H1 (cell line): Measurements from ENCODE around the gene CTTNBP2. TPM values are rescaled to one million over a fixed set of nuclear protein-coding genes. Genes with fewer than 3 reads are reported as not detected.

Experiments
- CTCF ChIA-PET: fragments of 300-600 bp; sonication (Branson Sonifier 250); formaldehyde crosslinking; loops from one replicate; lab custom pipeline; 2021; ENCODE audit not compliant: partially characterized antibody; lab: Charles Lee
- POLR2A ChIA-PET: fragments of 300-600 bp; sonication (Branson Sonifier 250); formaldehyde crosslinking; loops from one replicate; lab custom pipeline; 2021; ENCODE audit warnings: inconsistent platforms; ENCODE audit not compliant: partially characterized antibody; lab: Charles Lee
- DNase-seq, 2 experiments: peaks; one replicate each; pipeline versions ENCODE4 v3.0.0 to v3.0.0-alpha.2; 2010 to 2022; ENCODE audit warnings: low spot score in 2 of 2, low read depth in 1 of 2, mixed read lengths in 1 of 2
- FAIRE-seq: peaks from 2 replicates; lab custom pipeline; 2011; peaks lifted over from hg19 to GRCh38; lab: Jason Lieb, UNC
- H2AFZ ChIP-seq: 2 replicates; pipeline ENCODE4 v1.8.1; 2012; ENCODE audit warnings: low read length, inconsistent platforms
- H2AK5ac ChIP-seq: 2 replicates; pipeline ENCODE4 v1.6.1; 2013; ENCODE audit warnings: low read depth, low read length
- H2BK120ac ChIP-seq: replicated peaks from 2 replicates; pipeline ENCODE3; 2013; ENCODE audit warnings: low read depth, low read length, inconsistent platforms
- H2BK12ac ChIP-seq: 2 replicates; pipeline ENCODE4 v1.6.1; 2013; ENCODE audit warnings: low read depth, low read length
- H2BK15ac ChIP-seq: 2 replicates; pipeline ENCODE4 v1.6.1; 2013; ENCODE audit warnings: low read length
- H2BK20ac ChIP-seq: 2 replicates; pipeline ENCODE4 v1.6.1; 2013; ENCODE audit warnings: low read length
- H2BK5ac ChIP-seq: 2 replicates; pipeline ENCODE4 v1.6.1; 2013; ENCODE audit warnings: low read depth, low read length
- H3K14ac ChIP-seq: 2 replicates; pipeline ENCODE4 v1.6.1; 2013; ENCODE audit warnings: inconsistent platforms; ENCODE audit not compliant: insufficient read length
- H3K18ac ChIP-seq: 2 replicates; pipeline ENCODE4 v1.6.1; 2013; ENCODE audit warnings: low read length; ENCODE audit errors: extremely low read depth
- H3K23ac ChIP-seq: 2 replicates; pipeline ENCODE4 v1.6.1; 2013; ENCODE audit warnings: inconsistent platforms; ENCODE audit not compliant: insufficient read length
- H3K23me2 ChIP-seq: 2 replicates; pipeline ENCODE4 v1.6.1; 2013; ENCODE audit warnings: low read depth, low read length
- H3K27ac ChIP-seq: 2 replicates; pipeline ENCODE4 v1.6.1; 2011; ENCODE audit warnings: low read depth, low read length, inconsistent platforms
- H3K27me3 ChIP-seq, 4 experiments: replicated peaks in 1 of 4; 1 replicate in 1 of 4; 2 replicates in 3 of 4; pipeline versions ENCODE4 v1.6.1 to v1.8.1; 2011 to 2013; ENCODE audit warnings: low read length in 3 of 4, mild to moderate bottlenecking in 3 of 4, inconsistent platforms in 2 of 4, mixed read lengths in 2 of 4, moderate library complexity in 1 of 4; ENCODE audit not compliant: control insufficient read depth in 3 of 4, insufficient read depth in 3 of 4; ENCODE audit errors: extremely low read depth in 1 of 4
- H3K36me3 ChIP-seq, 4 experiments: 2 replicates each; pipeline versions ENCODE4 v1.6.1 to v1.8.1; 2011 to 2013; ENCODE audit warnings: mild to moderate bottlenecking in 4 of 4, low read length in 3 of 4, moderate library complexity in 2 of 4, control low read depth in 1 of 4, inconsistent platforms in 1 of 4; ENCODE audit not compliant: insufficient read depth in 4 of 4, control insufficient read depth in 2 of 4
- H3K4ac ChIP-seq: replicated peaks from 2 replicates; pipeline ENCODE3; 2013; ENCODE audit warnings: low read length, low read depth, mixed read lengths, inconsistent platforms; ENCODE audit not compliant: insufficient read length
- H3K4me1 ChIP-seq, 4 experiments: replicated peaks in 1 of 4; 1 replicate in 1 of 4; 2 replicates in 3 of 4; pipeline versions ENCODE4 v1.6.1 to v1.8.1; 2011 to 2013; ENCODE audit warnings: low read length in 3 of 4, inconsistent platforms in 2 of 4, mixed read lengths in 1 of 4; ENCODE audit not compliant: insufficient read depth in 4 of 4, control insufficient read depth in 3 of 4
- H3K4me2 ChIP-seq, 2 experiments: 2 replicates each; pipeline versions ENCODE4 v1.6.1 to v1.8.1; 2011 to 2013; ENCODE audit warnings: low read depth in 2 of 2, low read length in 2 of 2, control low read depth in 1 of 2, inconsistent platforms in 1 of 2, mild to moderate bottlenecking in 1 of 2; ENCODE audit not compliant: insufficient read depth in 1 of 2
- H3K4me3 ChIP-seq, 4 experiments: fragments of 200-600, 300-600 bp in 1 of 4; sonication (generic), shearing (Covaris generic), sonication (Bioruptor Twin) in 1 of 4; 2 replicates each; pipeline versions ENCODE4 v1.5.1 to v1.8.1; 2011 to 2016; ENCODE audit warnings: low read length in 4 of 4, low read depth in 3 of 4, control low read depth in 2 of 4, inconsistent platforms in 2 of 4, mild to moderate bottlenecking in 2 of 4, mixed read lengths in 1 of 4, moderate library complexity in 1 of 4; ENCODE audit not compliant: insufficient read depth in 2 of 4; ENCODE audit errors: extremely low read depth in 1 of 4
- H3K56ac ChIP-seq: replicated peaks from 2 replicates; pipeline ENCODE3; 2013; ENCODE audit warnings: low read depth, mild to moderate bottlenecking, mixed read lengths, low read length, inconsistent platforms; ENCODE audit not compliant: insufficient read length
- H3K79me1 ChIP-seq: 2 replicates; pipeline ENCODE4 v1.6.1; 2013; ENCODE audit warnings: low read depth, low read length, control low read depth
- H3K79me2 ChIP-seq, 2 experiments: 2 replicates each; pipeline versions ENCODE4 v1.6.1 to v1.8.1; 2012 to 2013; ENCODE audit warnings: low read length in 2 of 2, mild to moderate bottlenecking in 2 of 2, inconsistent platforms in 1 of 2; ENCODE audit not compliant: insufficient read depth in 2 of 2, control insufficient read depth in 1 of 2
- H3K9ac ChIP-seq, 4 experiments: replicated peaks in 1 of 4; 1 replicate in 1 of 4; 2 replicates in 3 of 4; pipeline versions ENCODE4 v1.6.1 to v1.8.1; 2011 to 2013; ENCODE audit warnings: low read depth in 3 of 4, low read length in 3 of 4, control low read depth in 2 of 4, mild to moderate bottlenecking in 2 of 4, moderate library complexity in 2 of 4, inconsistent platforms in 1 of 4; ENCODE audit errors: extremely low read depth in 1 of 4
- H3K9me3 ChIP-seq, 2 experiments: 2 replicates each; pipeline versions ENCODE4 v1.6.1 to v1.8.1; 2012 to 2013; ENCODE audit warnings: mild to moderate bottlenecking in 2 of 2, moderate library complexity in 2 of 2, control low read depth in 1 of 2, inconsistent platforms in 1 of 2, low read depth in 1 of 2, low read length in 1 of 2, mixed read lengths in 1 of 2; ENCODE audit not compliant: insufficient read depth in 2 of 2
- H4K20me1 ChIP-seq, 2 experiments: replicated peaks in 1 of 2; 2 replicates each; pipeline versions ENCODE3 to v1.8.1; 2011 to 2013; ENCODE audit warnings: inconsistent platforms in 2 of 2, low read length in 2 of 2, mild to moderate bottlenecking in 1 of 2; ENCODE audit not compliant: insufficient read depth in 2 of 2, control insufficient read depth in 1 of 2
- H4K5ac ChIP-seq: 2 replicates; pipeline ENCODE4 v1.6.1; 2013; ENCODE audit warnings: low read length, low read depth, mixed read lengths, inconsistent platforms; ENCODE audit not compliant: insufficient read length
- H4K8ac ChIP-seq: 2 replicates; pipeline ENCODE4 v1.8.0; 2013; ENCODE audit warnings: mild to moderate bottlenecking, moderate library complexity, low read length, inconsistent platforms; ENCODE audit not compliant: insufficient read depth; ENCODE audit errors: extremely low read depth
- H4K91ac ChIP-seq: replicated peaks from 2 replicates; pipeline ENCODE3; 2013; ENCODE audit warnings: low read length, mixed read lengths, inconsistent platforms; ENCODE audit not compliant: insufficient read length
- BACH1 ChIP-seq: IDR thresholded peaks from 2 replicates; pipeline ENCODE4 v1.6.1; 2012; ENCODE audit warnings: low read length, improper control_type of control experiment
- CHD1 ChIP-seq: IDR thresholded peaks from 2 replicates; pipeline ENCODE4 v1.6.1; 2012; ENCODE audit warnings: low read depth, low read length, improper control_type of control experiment
- CREB1 ChIP-seq: IDR thresholded peaks from 2 replicates; pipeline ENCODE4 v1.6.1; 2012; ENCODE audit warnings: inconsistent platforms
- EGR1 ChIP-seq: IDR thresholded peaks from 2 replicates; pipeline ENCODE4 v1.6.1; 2011; ENCODE audit warnings: low read depth, low read length, borderline replicate concordance
- NRF1 ChIP-seq: IDR thresholded peaks from 2 replicates; pipeline ENCODE4 v1.6.1; 2011; ENCODE audit warnings: mild to moderate bottlenecking, low read depth, low read length, improper control_type of control experiment
- RXRA ChIP-seq: IDR thresholded peaks from 2 replicates; pipeline ENCODE4 v1.6.1; 2011; ENCODE audit warnings: low read depth, mild to moderate bottlenecking, low read length, moderate library complexity; ENCODE audit not compliant: insufficient read depth
- TAF7 ChIP-seq: optimal IDR thresholded peaks from 2 replicates; pipeline ENCODE3; 2011; ENCODE audit warnings: low read depth, mild to moderate bottlenecking, inconsistent platforms, low read length, moderate library complexity, borderline replicate concordance
- TCF12 ChIP-seq: IDR thresholded peaks from 2 replicates; pipeline ENCODE4 v1.6.1; 2011; ENCODE audit warnings: low read depth, mild to moderate bottlenecking, low read length
- YY1 ChIP-seq: IDR thresholded peaks from 2 replicates; pipeline ENCODE4 v1.6.1; 2011; ENCODE audit warnings: low read depth, mild to moderate bottlenecking, low read length
- ZNF274 ChIP-seq: IDR thresholded peaks from 2 replicates; pipeline ENCODE4 v1.7.0; 2012; ENCODE audit warnings: low read length, borderline replicate concordance; ENCODE audit errors: extremely low read depth
- WGBS, 2 experiments: shearing (Covaris generic) in 1 of 2; methylation state at CpG; one replicate each; pipeline versions ENCODE4 v1.1.6 to v1.1.7; 2013 to 2015; ENCODE audit warnings: low lambda C conversion rate in 2 of 2, mixed read lengths in 2 of 2, inconsistent platforms in 1 of 2, low coverage in 1 of 2, missing lambda C conversion rate in 1 of 2; ENCODE audit not compliant: insufficient replicate concordance in 2 of 2, insufficient coverage in 1 of 2, insufficient read length in 1 of 2; ENCODE audit errors: extremely low coverage in 1 of 2, missing lambda C conversion rate in 1 of 2; 5-methylcytosine and 5-hydroxymethylcytosine counted together
- polyA plus RNA-seq, 7 experiments: library from polyadenylated mRNA; depleted of rRNA in 3 of 7; stranded (reverse) in 5 of 7; unstranded in 2 of 7; fragments of >200 nt in 5 of 7; fragments of 200-250 nt in 2 of 7; gene quantifications; 1 replicate in 5 of 7; 2 replicates in 1 of 7; 4 replicates in 1 of 7; pipeline versions ENCODE4 v1.2.1 to v1.2.3, GENCODE V29; 2011 to 2013; ENCODE audit warnings: missing spikeins in 2 of 7, mixed read lengths in 2 of 7
- total RNA-seq: library from RNA; stranded (reverse); fragmentation: NEBNext Ultra II Directional; extraction: Animal tissue kit (Norgen Biotek cat#: 25700); gene quantifications from 2 replicates; pipeline ENCODE4 v1.2.1, GENCODE V29; 2021
- TF ChIP-seq, protein P1 (sequence below), 3 experiments: IDR thresholded peaks; 1 replicate in 2 of 3; 2 replicates in 1 of 3; pipeline versions ENCODE4 v1.5.1 to v1.6.1; 2011; ENCODE audit warnings: low read length in 3 of 3, mild to moderate bottlenecking in 3 of 3, inconsistent platforms in 2 of 3, low read depth in 1 of 3, moderate library complexity in 1 of 3; ENCODE audit not compliant: insufficient read depth in 1 of 3; ENCODE audit errors: control extremely low read depth in 1 of 3

The CTTNBP2 gene
- total and polyA plus RNA-seq, 2 of the 8 experiments (the other 6 are each of a cell fraction or from before 2014, with no cell fraction given) = 15.3 to 35.1 TPM

DNA sequence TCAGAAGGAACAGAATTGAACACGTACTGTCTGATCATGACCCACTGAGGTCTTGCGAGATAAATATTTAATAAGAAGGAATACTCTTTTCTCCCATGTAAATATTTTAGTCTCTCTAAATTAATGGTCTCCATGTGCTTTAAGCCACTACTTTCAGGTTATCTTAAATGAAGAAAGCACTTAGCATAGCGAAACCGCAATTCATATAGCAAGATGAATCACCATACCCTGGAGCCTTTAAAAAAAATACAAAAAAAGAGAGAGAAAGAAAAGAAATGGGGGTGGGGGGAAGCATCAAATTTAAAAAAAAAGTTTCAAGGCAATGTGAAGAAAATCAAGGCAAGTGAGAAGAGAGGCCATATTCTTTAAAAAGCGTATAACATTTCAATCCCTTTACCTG, 82.5 kb downstream of the CTTNBP2 start:
- no peaks in the 10 kb centered on the region for H3K27me3 ChIP-seq
- DNase-seq = no peak
- no peak for TF ChIP-seq TAF7
- TF ChIP-seq YY1 = no peak
- TF ChIP-seq ZNF274 = no peak
- TF ChIP-seq NRF1 = no peak
- TF ChIP-seq CREB1 = no peak
- no peak for TF ChIP-seq TCF12
- no peak for TF ChIP-seq CHD1
- no peak for TF ChIP-seq RXRA
- TF ChIP-seq EGR1 = no peak
- TF ChIP-seq, protein P1, sequence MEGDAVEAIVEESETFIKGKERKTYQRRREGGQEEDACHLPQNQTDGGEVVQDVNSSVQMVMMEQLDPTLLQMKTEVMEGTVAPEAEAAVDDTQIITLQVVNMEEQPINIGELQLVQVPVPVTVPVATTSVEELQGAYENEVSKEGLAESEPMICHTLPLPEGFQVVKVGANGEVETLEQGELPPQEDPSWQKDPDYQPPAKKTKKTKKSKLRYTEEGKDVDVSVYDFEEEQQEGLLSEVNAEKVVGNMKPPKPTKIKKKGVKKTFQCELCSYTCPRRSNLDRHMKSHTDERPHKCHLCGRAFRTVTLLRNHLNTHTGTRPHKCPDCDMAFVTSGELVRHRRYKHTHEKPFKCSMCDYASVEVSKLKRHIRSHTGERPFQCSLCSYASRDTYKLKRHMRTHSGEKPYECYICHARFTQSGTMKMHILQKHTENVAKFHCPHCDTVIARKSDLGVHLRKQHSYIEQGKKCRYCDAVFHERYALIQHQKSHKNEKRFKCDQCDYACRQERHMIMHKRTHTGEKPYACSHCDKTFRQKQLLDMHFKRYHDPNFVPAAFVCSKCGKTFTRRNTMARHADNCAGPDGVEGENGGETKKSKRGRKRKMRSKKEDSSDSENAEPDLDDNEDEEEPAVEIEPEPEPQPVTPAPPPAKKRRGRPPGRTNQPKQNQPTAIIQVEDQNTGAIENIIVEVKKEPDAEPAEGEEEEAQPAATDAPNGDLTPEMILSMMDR (IDR thresholded peaks at IDR 0.05; ENCODE audit: control extremely low read depth in 1 of 3, insufficient read depth in 1 of 3, low read depth in 1 of 3, low read length in 3 of 3) = no peak
- TF ChIP-seq BACH1 = no peak
- H4K20me1 ChIP-seq = peaks cover 0 to 3% of the 10 kb centered on the region in 2 experiments
- no peak overlapping the region for H3K4me2 ChIP-seq
- 93% methylated on average over 5 of the region's 5 CpGs; no CpG with 5 or more reads in 1 of the 2 experiments for WGBS, 2 experiments
- no peak overlapping the region for H2BK12ac ChIP-seq
- ChIA-PET CTCF (no interaction called here), POLR2A (no interaction called here)
- no peak overlapping the region for H4K91ac ChIP-seq
- H2AFZ ChIP-seq = no peak overlapping the region
- no peak overlapping the region for H3K4me3 ChIP-seq
- H4K8ac ChIP-seq = no peak overlapping the region
- H3K4me1 ChIP-seq = no peaks in the 10 kb centered on the region; a peak in 1 of 7 replicates
- H2AK5ac ChIP-seq = no peak overlapping the region
- H3K79me1 ChIP-seq = no peaks in the 10 kb centered on the region
- H2BK120ac ChIP-seq = no peak overlapping the region
- peaks cover 10 to 22% (median 12%) of the 10 kb centered on the region in 4 experiments; a peak in 7 of 8 replicates for H3K36me3 ChIP-seq
- no peak overlapping the region for H3K9ac ChIP-seq
- H3K23me2 ChIP-seq = no peaks in the 10 kb centered on the region
- H3K56ac ChIP-seq = no peak overlapping the region
- H3K4ac ChIP-seq = no peak overlapping the region
- H3K27ac ChIP-seq = no peak overlapping the region
- H3K79me2 ChIP-seq = peaks cover 0 to 6% of the 10 kb centered on the region in 2 experiments; a peak in 2 of 4 replicates
- no peaks in the 10 kb centered on the region for H3K9me3 ChIP-seq
- no peak overlapping the region for H2BK5ac ChIP-seq
- no peak overlapping the region for H2BK15ac ChIP-seq
- no peak overlapping the region for H3K18ac ChIP-seq
- H3K14ac ChIP-seq = no peak overlapping the region
- H4K5ac ChIP-seq = no peak overlapping the region
- no peak overlapping the region for H3K23ac ChIP-seq
- no peak for FAIRE-seq
- no peak overlapping the region for H2BK20ac ChIP-seq
